Fibroblast of pulmonary artery (primary cell): ENCODE results near the gene CEP104.

Source experiments
- DNase-seq: peaks from one replicate; pipeline ENCODE4 v3.0.0-alpha.2; 2010; ENCODE audit warnings: low read depth
- H3K4me3 ChIP-seq: replicated peaks from 2 replicates; pipeline ENCODE4 v1.5.1; 2011; ENCODE audit warnings: low read depth, mild to moderate bottlenecking, control low read depth, low read length, moderate library complexity
- CTCF ChIP-seq: IDR thresholded peaks from 2 replicates; pipeline ENCODE4 v1.5.1; 2011; ENCODE audit warnings: mild to moderate bottlenecking, control low read depth, low read length, inconsistent platforms; ENCODE audit errors: missing control alignments

The CEP104 gene

GRCh38 chr1:3779265-3779911 lies 77.6 kb downstream of the CEP104 start:
- no peak for DNase-seq
- no peak overlapping the region for H3K4me3 ChIP-seq
- no peak for TF ChIP-seq CTCF

- DNase-seq, result no peak
- no peak for TF ChIP-seq CTCF
- no peak overlapping the region for H3K4me3 ChIP-seq
These were observed 78.3 kb downstream of the CEP104 start for GRCh38 chr1:3778590-3779264.

GRCh38 chr1:3777647-3778589 lies 79.1 kb downstream of the CEP104 start:
- no peak overlapping the region for H3K4me3 ChIP-seq
- TF ChIP-seq CTCF, result no peak
- DNase-seq, result no peak

GRCh38 chr1:3777078-3777547 lies 79.9 kb downstream of the CEP104 start:
- H3K4me3 ChIP-seq, result no peak overlapping the region
- no peak for TF ChIP-seq CTCF
- DNase-seq, result no peak

GRCh38 chr1:3776231-3776961 lies 80.6 kb downstream of the CEP104 start:
- TF ChIP-seq CTCF, result no peak
- DNase-seq, result no peak
- H3K4me3 ChIP-seq, result no peak overlapping the region

- no peak overlapping the region for H3K4me3 ChIP-seq
- TF ChIP-seq CTCF, result no peak
- DNase-seq, result peak; percentile 64
These were observed 81.4 kb downstream of the CEP104 start for GRCh38 chr1:3775490-3776230.
